Activated CD4-positive, alpha-beta T cell treated with anti-CD3 and anti-CD28 coated beads, Interleukin-2, amount 10 ng/mL, durations not matched to agents 24 days and 14 days (primary cell): ENCODE results near the gene RPS6KA2. TPM values are rescaled to one million over a fixed set of nuclear protein-coding genes. Genes with fewer than 3 reads are reported as not detected.

Experiments
- DNase-seq: peaks from one replicate; pipeline ENCODE4 v3.0.0; 2022
- H3K27ac Mint-ChIP-seq: one replicate; pipeline ENCODE4 v1.8.0; 2022; ENCODE audit warnings: mild to moderate bottlenecking, mixed read lengths
- H3K27me3 Mint-ChIP-seq: one replicate; pipeline ENCODE4 v1.8.0; 2022; ENCODE audit warnings: mixed read lengths
- H3K36me3 Mint-ChIP-seq: one replicate; pipeline ENCODE4 v1.8.0; 2022; ENCODE audit warnings: low read depth, mild to moderate bottlenecking, mixed read lengths
- H3K4me1 Mint-ChIP-seq: one replicate; pipeline ENCODE4 v1.8.0; 2021; ENCODE audit warnings: mixed read lengths
- H3K4me3 Mint-ChIP-seq: one replicate; pipeline ENCODE4 v1.8.0; 2022; ENCODE audit warnings: mild to moderate bottlenecking, moderate library complexity, mixed read lengths
- H3K9me3 Mint-ChIP-seq: one replicate; pipeline ENCODE4 v1.8.0; 2021; ENCODE audit warnings: mixed read lengths
- intact Hi-C: fragments of 100-400 bp; cut with micrococcal nuclease; formaldehyde crosslinking; loops from one replicate; pipeline ENCODE4 v1.15.1; 2023
- total RNA-seq: library from RNA; stranded (reverse); gene quantifications from 2 replicates; pipeline ENCODE4 v1.2.3, GENCODE V29; 2022

The RPS6KA2 gene
- total RNA-seq, 1 donor from 2014 or later, result 2.8 TPM

GRCh38 chr6:166554316-166554715, 72.7 kb downstream of the RPS6KA2 start:
- Mint-ChIP-seq H3K4me1 (peaks cover 4% of the 10 kb centered on the region), H3K4me3 (no peak overlapping the region), H3K27me3 (peaks cover 4% of the 10 kb centered on the region), H3K27ac (no peak overlapping the region), H3K9me3 (no peaks in the 10 kb centered on the region), H3K36me3 (no peaks in the 10 kb centered on the region)
- no peak for DNase-seq
- intact Hi-C loops, result no loop called here

DNA sequence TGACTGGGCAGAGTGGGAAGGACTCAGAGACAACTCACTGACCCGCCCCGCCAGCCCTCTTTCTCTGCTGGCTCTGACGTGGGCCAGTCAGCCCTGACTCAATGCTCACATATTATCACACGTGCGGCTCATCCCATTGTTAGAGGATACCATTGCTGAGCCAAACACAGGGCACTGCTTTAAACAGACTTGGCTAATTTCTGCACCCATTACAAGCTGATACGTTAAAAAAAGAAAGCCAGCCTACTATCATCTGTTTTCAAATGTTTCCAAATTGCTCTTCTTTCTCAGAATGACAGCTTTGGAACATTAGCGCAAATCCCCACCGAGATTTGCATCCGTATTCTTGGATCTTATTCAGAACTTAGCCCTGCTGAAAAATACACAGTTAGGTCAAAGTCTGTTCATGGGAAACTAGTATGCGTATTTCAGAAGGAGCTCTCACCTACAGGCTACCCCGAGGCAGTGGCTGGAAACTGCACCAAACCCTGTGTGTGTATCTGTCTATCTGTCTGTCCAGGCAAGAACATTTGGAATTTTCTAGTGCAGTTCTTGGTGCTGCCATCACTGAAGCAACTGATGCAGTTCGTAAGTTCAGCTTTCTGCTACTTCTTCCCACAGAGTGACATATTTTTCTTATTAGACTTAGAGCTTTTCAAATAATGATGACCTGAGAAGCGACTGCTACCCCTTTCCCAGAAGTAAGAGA, 73.3 kb downstream of the RPS6KA2 start:
- intact Hi-C loops, result no loop called here

GRCh38 chr6:166552600-166552999, 74.5 kb downstream of the RPS6KA2 start:
- intact Hi-C loops, result no loop called here
- H3K36me3 Mint-ChIP-seq, result no peaks in the 10 kb centered on the region
- DNase-seq, result no peak
- peaks cover 4% of the 10 kb centered on the region for H3K4me1 Mint-ChIP-seq
- peaks cover 8% of the 10 kb centered on the region for H3K27me3 Mint-ChIP-seq
- H3K9me3 Mint-ChIP-seq, result no peaks in the 10 kb centered on the region
- H3K27ac Mint-ChIP-seq, result no peak overlapping the region
- H3K4me3 Mint-ChIP-seq, result no peak overlapping the region

More for the DNA sequence above, 73.3 kb downstream of the RPS6KA2 start:
- no peak overlapping the region for H3K4me3 Mint-ChIP-seq
- H3K4me1 Mint-ChIP-seq, result peaks cover 4% of the 10 kb centered on the region
- H3K36me3 Mint-ChIP-seq, result no peaks in the 10 kb centered on the region
- peaks cover 6% of the 10 kb centered on the region for H3K27me3 Mint-ChIP-seq
- H3K27ac Mint-ChIP-seq, result no peak overlapping the region
- DNase-seq, result no peak
- no peaks in the 10 kb centered on the region for H3K9me3 Mint-ChIP-seq

GRCh38 chr6:166551754-166552495, 75.1 kb downstream of the RPS6KA2 start:
- DNase-seq, result no peak
- Mint-ChIP-seq H3K4me3 (no peak overlapping the region), H3K36me3 (no peaks in the 10 kb centered on the region), H3K9me3 (no peaks in the 10 kb centered on the region), H3K4me1 (peaks cover under 1% of the 10 kb centered on the region), H3K27me3 (peaks cover 4% of the 10 kb centered on the region), H3K27ac (no peak overlapping the region)
- intact Hi-C loops, result no loop called here

GRCh38 chr6:166546653-166547052, 80.4 kb downstream of the RPS6KA2 start:
- H3K4me1 Mint-ChIP-seq, result peaks cover 4% of the 10 kb centered on the region
- no peak overlapping the region for H3K27ac Mint-ChIP-seq
- H3K36me3 Mint-ChIP-seq, result no peaks in the 10 kb centered on the region
- H3K27me3 Mint-ChIP-seq, result peaks cover 4% of the 10 kb centered on the region
- no peaks in the 10 kb centered on the region for H3K9me3 Mint-ChIP-seq
- H3K4me3 Mint-ChIP-seq, result no peak overlapping the region
- no peak for DNase-seq
- intact Hi-C loops, result no loop called here

DNA sequence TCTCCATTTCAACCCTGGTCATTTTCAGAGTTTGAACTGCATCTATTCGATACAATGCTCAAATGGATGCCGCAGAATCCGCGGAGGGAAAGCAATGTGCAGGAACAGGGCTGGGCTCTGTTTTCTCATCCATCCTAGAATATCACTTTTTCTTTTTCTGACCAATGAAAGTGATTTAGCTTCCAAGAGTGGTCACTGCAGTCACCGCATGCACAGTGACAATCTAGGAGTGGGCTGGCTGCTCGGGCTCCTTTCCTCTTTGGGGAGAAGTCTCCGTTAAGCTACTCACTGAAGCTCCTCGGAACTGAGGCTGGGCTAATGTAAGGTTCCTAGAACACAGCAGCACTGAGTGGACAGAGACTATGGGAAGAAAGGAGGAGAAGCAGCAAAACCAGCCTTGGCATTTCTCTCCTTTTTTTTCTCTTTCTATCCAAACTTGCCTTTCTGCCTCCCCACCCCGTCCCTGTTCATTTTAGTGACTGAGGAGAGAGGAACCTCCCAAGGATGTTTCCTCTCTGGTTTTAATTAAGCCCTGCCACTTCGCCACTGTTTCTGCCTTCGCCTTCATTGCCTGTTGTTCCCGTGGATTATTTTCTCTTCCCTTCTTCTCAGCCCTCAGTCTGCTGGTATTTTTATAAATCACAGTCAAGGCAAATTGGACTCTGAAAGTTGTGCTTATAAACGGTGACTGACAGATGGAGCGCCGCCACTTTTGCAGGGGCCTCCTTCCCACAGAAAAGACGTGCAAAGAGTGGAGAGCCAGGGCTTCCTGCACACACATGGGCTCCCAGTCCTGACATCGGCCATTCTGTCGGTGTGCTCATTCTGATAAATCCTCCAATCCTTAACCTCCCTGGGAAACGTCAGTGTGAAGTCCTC, 81.7 kb downstream of the RPS6KA2 start:
- peaks cover 4% of the 10 kb centered on the region for H3K27me3 Mint-ChIP-seq
- peaks cover 15% of the 10 kb centered on the region for H3K4me1 Mint-ChIP-seq
- no peak overlapping the region for H3K4me3 Mint-ChIP-seq
- intact Hi-C loops, result no loop called here
- no peak overlapping the region for H3K27ac Mint-ChIP-seq
- H3K9me3 Mint-ChIP-seq, result no peaks in the 10 kb centered on the region
- DNase-seq, result no peak
- H3K36me3 Mint-ChIP-seq, result no peaks in the 10 kb centered on the region

DNA sequence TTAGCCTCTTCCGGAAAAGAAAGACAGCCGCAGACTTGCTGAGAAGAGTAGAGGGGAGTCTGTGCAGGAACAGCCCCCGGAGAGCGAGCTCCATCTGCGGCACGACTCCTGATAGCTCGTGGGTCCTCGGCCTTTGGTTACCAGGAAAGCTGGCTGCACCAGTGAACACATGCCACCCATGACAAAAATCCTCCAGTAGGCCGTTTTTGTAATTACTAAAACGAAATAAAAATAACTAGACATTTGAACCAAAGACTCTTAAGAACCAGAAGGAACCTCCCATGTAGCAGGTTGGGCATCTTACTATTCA, 82.8 kb downstream of the RPS6KA2 start:
- intact Hi-C loops, result loop anchor here (5.0 kb wide), 1 partner anchor 408 kb away; no protein-coding TSS in a partner anchor
- peaks cover 21% of the 10 kb centered on the region for H3K4me1 Mint-ChIP-seq

DNA sequence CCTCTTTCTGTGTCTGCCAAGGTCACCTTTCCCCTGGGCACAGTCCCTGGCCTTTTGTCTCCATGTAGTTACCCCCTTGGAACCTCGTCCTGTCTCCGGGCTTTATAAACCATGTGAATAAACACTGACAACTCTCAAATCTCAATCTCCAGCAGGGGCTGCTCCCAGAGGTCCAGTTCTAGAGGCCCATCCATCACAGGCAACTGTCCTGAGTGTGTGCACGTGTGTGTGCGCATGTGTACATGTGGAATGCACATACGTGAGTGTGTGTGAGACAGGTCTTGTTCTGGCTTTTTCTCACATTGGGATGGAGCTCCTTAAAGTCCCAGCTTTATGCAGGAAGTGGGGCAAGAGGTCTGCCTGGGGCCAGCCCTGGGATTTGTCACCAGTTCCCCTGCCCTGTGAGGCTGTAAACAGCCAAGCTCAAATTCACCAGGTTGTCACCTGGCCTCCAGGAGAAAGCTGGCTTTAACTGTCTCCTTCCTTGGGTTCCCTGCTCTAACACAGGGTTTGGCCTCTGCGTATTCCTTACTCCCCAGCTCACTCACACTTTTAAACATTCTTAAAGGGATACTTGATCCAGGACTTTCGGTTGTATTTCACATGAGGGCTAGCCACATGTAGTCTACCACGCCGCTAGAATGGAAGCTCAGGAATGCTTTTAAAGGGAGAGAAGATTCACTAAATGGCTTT, 83.3 kb downstream of the RPS6KA2 start:
- intact Hi-C loops, result loop anchor here (5.0 kb wide), 1 partner anchor 409 kb away; no protein-coding TSS in a partner anchor
- Mint-ChIP-seq H3K27me3 (peaks cover 2% of the 10 kb centered on the region), H3K4me3 (no peak overlapping the region), H3K36me3 (no peaks in the 10 kb centered on the region), H3K9me3 (no peaks in the 10 kb centered on the region), H3K27ac (no peak overlapping the region), H3K4me1 (peaks cover 23% of the 10 kb centered on the region)
- DNase-seq, result no peak

More for the DNA sequence above, 82.8 kb downstream of the RPS6KA2 start:
- no peaks in the 10 kb centered on the region for H3K9me3 Mint-ChIP-seq
- H3K27me3 Mint-ChIP-seq, result peaks cover 4% of the 10 kb centered on the region
- H3K36me3 Mint-ChIP-seq, result no peaks in the 10 kb centered on the region
- no peak overlapping the region for H3K4me3 Mint-ChIP-seq
- no peak overlapping the region for H3K27ac Mint-ChIP-seq
- DNase-seq, result no peak

- no peaks in the 10 kb centered on the region for H3K9me3 Mint-ChIP-seq
- no peak for DNase-seq
- H3K36me3 Mint-ChIP-seq, result no peaks in the 10 kb centered on the region
- H3K27me3 Mint-ChIP-seq, result no peaks in the 10 kb centered on the region
- intact Hi-C loops, result loop anchor here (5.0 kb wide), 1 partner anchor 410 kb away; no protein-coding TSS in a partner anchor
- peaks cover 23% of the 10 kb centered on the region for H3K4me1 Mint-ChIP-seq
- H3K27ac Mint-ChIP-seq, result no peak overlapping the region
- H3K4me3 Mint-ChIP-seq, result no peak overlapping the region
Observed at GRCh38 chr6:166542580-166542912, 84.5 kb downstream of the RPS6KA2 start.

- DNase-seq, result peak; percentile 68
- H3K9me3 Mint-ChIP-seq, result no peaks in the 10 kb centered on the region
Observed at GRCh38 chr6:166541876-166542579, 85.0 kb downstream of the RPS6KA2 start.

DNA sequence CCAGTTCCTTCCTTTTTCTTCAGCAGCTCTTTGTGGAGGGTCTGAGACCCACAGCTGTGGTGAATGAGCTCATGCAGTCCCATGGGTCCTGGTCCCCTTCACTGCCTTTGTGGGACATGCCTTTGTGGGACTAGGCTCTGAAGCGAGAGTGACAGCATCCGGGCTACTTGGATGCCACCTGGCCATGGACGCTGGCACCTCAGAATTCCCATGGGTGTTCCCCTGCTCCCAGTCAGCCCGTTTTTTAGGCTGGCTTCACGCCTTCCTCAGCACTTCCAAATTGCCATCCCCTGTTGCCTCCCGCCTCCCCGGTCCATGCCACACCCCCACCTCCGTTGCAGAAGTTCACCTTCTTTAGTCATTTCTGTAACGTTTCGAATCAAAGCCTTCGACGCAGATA, 85.7 kb downstream of the RPS6KA2 start:
- Mint-ChIP-seq H3K27ac (peak overlapping the region; percentile 86), H3K4me1 (peaks cover 23% of the 10 kb centered on the region), H3K9me3 (no peaks in the 10 kb centered on the region), H3K4me3 (peak overlapping the region; percentile 70), H3K27me3 (no peaks in the 10 kb centered on the region), H3K36me3 (no peaks in the 10 kb centered on the region)
- intact Hi-C loops, result loop anchor here (1.0 to 5.0 kb wide), 2 partner anchors 86 to 411 kb away; partner anchors contain the start of gene RPS6KA2
- DNase-seq, result no peak

More at GRCh38 chr6:166541876-166542579, 85.0 kb downstream of the RPS6KA2 start:
- intact Hi-C loops, result loop anchor here (1.0 to 5.0 kb wide), 2 partner anchors 85 to 410 kb away; partner anchors contain the start of gene RPS6KA2
- Mint-ChIP-seq H3K27ac (peak overlapping the region; percentile 86), H3K4me1 (peaks cover 23% of the 10 kb centered on the region), H3K36me3 (no peaks in the 10 kb centered on the region), H3K4me3 (peak overlapping the region; percentile 70), H3K27me3 (no peaks in the 10 kb centered on the region)

- Mint-ChIP-seq H3K4me1 (peaks cover 23% of the 10 kb centered on the region), H3K27ac (peak overlapping the region; percentile 86), H3K4me3 (peak overlapping the region; percentile 70), H3K27me3 (no peaks in the 10 kb centered on the region), H3K9me3 (no peaks in the 10 kb centered on the region), H3K36me3 (no peaks in the 10 kb centered on the region)
- intact Hi-C loops, result loop anchor here (1.0 to 5.0 kb wide), 2 partner anchors 87 to 412 kb away; partner anchors contain the start of gene RPS6KA2
- DNase-seq, result peak; percentile 82
Observed at GRCh38 chr6:166540631-166541331, 86.3 kb downstream of the RPS6KA2 start.
